SH-SY5Y (cell line): Measurements from ENCODE around the gene EIPR1.

Experiments
- GATA2 ChIP-seq: IDR thresholded peaks from 2 replicates; pipeline ENCODE4 v1.6.1; 2011; ENCODE audit warnings: mild to moderate bottlenecking, low read depth, low read length
- GATA3 ChIP-seq: IDR thresholded peaks from 2 replicates; pipeline ENCODE4 v1.6.1; 2011; ENCODE audit warnings: low read depth, mild to moderate bottlenecking, low read length, moderate library complexity

- TF ChIP-seq GATA2 (no peak), GATA3 (no peak)
Measured at GRCh38 chr2:3348767-3349166, 28.9 kb downstream of the EIPR1 start.
